Measurements from ENCODE around the gene GALNT11.

DNA sequence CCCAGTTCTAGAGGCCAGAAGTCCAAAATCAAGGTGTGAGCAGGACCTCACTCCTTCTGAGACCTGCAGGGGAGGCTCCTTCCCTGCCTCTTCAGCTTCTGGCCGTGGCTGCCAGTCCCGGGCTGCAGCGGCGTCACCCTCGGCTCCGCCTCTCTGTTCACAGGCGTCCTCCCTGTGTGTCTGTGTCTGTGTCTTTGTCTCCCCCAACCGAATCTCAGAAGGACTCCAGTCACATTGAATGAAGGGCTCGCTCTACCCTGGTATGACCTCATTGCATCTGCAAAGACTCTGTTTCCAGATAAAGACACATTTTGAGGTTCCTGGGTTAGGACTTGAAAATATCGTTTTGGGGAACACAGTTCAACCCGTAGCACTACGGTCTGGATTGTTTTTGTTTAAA is 33.1 kb upstream of the GALNT11 start:
- TF ChIP-seq EGR1 (IDR thresholded peaks at IDR 0.05; ENCODE audit: low read depth in 2 of 2) = no peak
- no peak for TF ChIP-seq SP1 (IDR thresholded peaks at IDR 0.05)
- no peak for TF ChIP-seq REST (IDR thresholded peaks at IDR 0.05)
- peak; percentile 6 for TF ChIP-seq CTCF (IDR thresholded peaks at IDR 0.05; ENCODE audit: low read depth, low read length, missing input control)
